ENCODE results near the gene ZMYM2. TPM values are rescaled to one million over a fixed set of nuclear protein-coding genes. Genes with fewer than 3 reads are reported as not detected.

ZMYM2 gene
- total RNA-seq, 4 donors from 2014 or later, result 50.3 to 149 (median 77.1) TPM

GRCh38 chr13:20129076-20129475 lies 170.5 kb downstream of the ZMYM2 start:
- H3K9me3 ChIP-seq, result no peaks in the 10 kb centered on the region
- peak overlapping the region in 1 of 4 donors; percentile 65 for H3K4me3 ChIP-seq
- peaks cover 0 to 9% of the 10 kb centered on the region in 2 donors for H3K27me3 ChIP-seq
- H3K27ac ChIP-seq, result no peak overlapping the region
- H3K4me1 ChIP-seq, result peaks cover 0 to 18% (median 12%) of the 10 kb centered on the region in 4 donors
- no peaks in the 10 kb centered on the region for H3K36me3 ChIP-seq
- no peak for TF ChIP-seq CTCF (IDR thresholded peaks at IDR 0.05)
- TF ChIP-seq POLR2A (IDR thresholded peaks at IDR 0.05), result no peak
- DNase-seq, result peak in 1 of 3 donors; percentile 44

- H3K27ac ChIP-seq, result no peak overlapping the region
- H3K9me3 ChIP-seq, result no peaks in the 10 kb centered on the region
- TF ChIP-seq CTCF (IDR thresholded peaks at IDR 0.05), result no peak
- TF ChIP-seq POLR2A (IDR thresholded peaks at IDR 0.05), result no peak
- peaks cover 0 to 18% (median 12%) of the 10 kb centered on the region in 4 donors for H3K4me1 ChIP-seq
- H3K4me3 ChIP-seq, result no peak overlapping the region
- H3K27me3 ChIP-seq, result peaks cover 0 to 9% of the 10 kb centered on the region in 2 donors
- DNase-seq, result no peak
- H3K36me3 ChIP-seq, result no peaks in the 10 kb centered on the region
Observed at GRCh38 chr13:20130012-20130411, 171.5 kb downstream of the ZMYM2 start.

- DNase-seq, result no peak
- Histone ChIP-seq H3K4me3 (no peak overlapping the region), H3K9me3 (no peaks in the 10 kb centered on the region), H3K4me1 (peaks cover 0 to 18% (median 12%) of the 10 kb centered on the region in 4 donors), H3K27ac (no peak overlapping the region), H3K36me3 (no peaks in the 10 kb centered on the region), H3K27me3 (peaks cover 0 to 9% of the 10 kb centered on the region in 2 donors)
- TF ChIP-seq POLR2A (IDR thresholded peaks at IDR 0.05), result no peak
- no peak for TF ChIP-seq CTCF (IDR thresholded peaks at IDR 0.05)
Observed at GRCh38 chr13:20130652-20131051, 172.1 kb downstream of the ZMYM2 start.

GRCh38 chr13:20131057-20131832 lies 172.7 kb downstream of the ZMYM2 start:
- Histone ChIP-seq H3K27me3 (peaks cover 0 to 9% of the 10 kb centered on the region in 2 donors), H3K4me1 (peaks cover 0 to 18% (median 12%) of the 10 kb centered on the region in 4 donors), H3K27ac (no peak overlapping the region), H3K36me3 (no peaks in the 10 kb centered on the region), H3K9me3 (no peaks in the 10 kb centered on the region), H3K4me3 (no peak overlapping the region)
- no peak for TF ChIP-seq POLR2A (IDR thresholded peaks at IDR 0.05)
- no peak for TF ChIP-seq CTCF (IDR thresholded peaks at IDR 0.05)
- no peak for DNase-seq

GRCh38 chr13:20132052-20132634 lies 173.6 kb downstream of the ZMYM2 start:
- TF ChIP-seq POLR2A (IDR thresholded peaks at IDR 0.05) (no peak), CTCF (IDR thresholded peaks at IDR 0.05) (no peak)
- Histone ChIP-seq H3K4me1 (peaks cover 0 to 24% (median 12%) of the 10 kb centered on the region in 4 donors), H3K9me3 (no peaks in the 10 kb centered on the region), H3K4me3 (no peak overlapping the region), H3K27me3 (peaks cover 0 to 13% of the 10 kb centered on the region in 2 donors), H3K36me3 (no peaks in the 10 kb centered on the region), H3K27ac (no peak overlapping the region)
- DNase-seq, result no peak
